NT2/D1 (cell line): ENCODE measurements around the gene GNPDA1.
A peak's percentile ranks its signal among the peaks of the same experiment; 100 is the strongest.

ENCODE experiments used
- DNase-seq: peaks from one replicate; pipeline ENCODE4 v3.0.0-alpha.2; 2011; ENCODE audit warnings: low read depth, low spot score
- H3K27me3 ChIP-seq: 2 replicates; pipeline ENCODE4 v1.6.0; 2011; ENCODE audit warnings: mild to moderate bottlenecking; ENCODE audit not compliant: insufficient read length, insufficient read depth
- H3K36me3 ChIP-seq: 2 replicates; pipeline ENCODE4 v1.6.1; 2011; ENCODE audit warnings: mild to moderate bottlenecking, low read length, mixed read lengths; ENCODE audit not compliant: insufficient read depth, insufficient read length
- H3K4me1 ChIP-seq: 2 replicates; pipeline ENCODE4 v1.5.1; 2011; ENCODE audit not compliant: insufficient read depth, insufficient read length
- H3K4me3 ChIP-seq: 2 replicates; pipeline ENCODE4 v1.5.1; 2011; ENCODE audit warnings: low read depth; ENCODE audit not compliant: insufficient read length
- H3K9ac ChIP-seq: 2 replicates; pipeline ENCODE4 v1.6.0; 2011; ENCODE audit warnings: low read depth; ENCODE audit not compliant: insufficient read length
- H3K9me3 ChIP-seq: 2 replicates; pipeline ENCODE4 v1.5.1; 2011; ENCODE audit warnings: mild to moderate bottlenecking, low read length; ENCODE audit not compliant: insufficient read depth
- SUZ12 ChIP-seq: IDR thresholded peaks from 2 replicates; pipeline ENCODE4 v1.6.1; 2011; ENCODE audit not compliant: insufficient read length, insufficient read depth; ENCODE audit errors: extremely low read depth
- YY1 ChIP-seq: IDR thresholded peaks from 2 replicates; pipeline ENCODE4 v1.6.1; 2011; ENCODE audit not compliant: insufficient read length, insufficient read depth
- ZNF274 ChIP-seq: IDR thresholded peaks from 2 replicates; pipeline ENCODE4 v1.6.1; 2011; ENCODE audit warnings: mild to moderate bottlenecking, low read depth, low read length

GNPDA1 gene

DNA sequence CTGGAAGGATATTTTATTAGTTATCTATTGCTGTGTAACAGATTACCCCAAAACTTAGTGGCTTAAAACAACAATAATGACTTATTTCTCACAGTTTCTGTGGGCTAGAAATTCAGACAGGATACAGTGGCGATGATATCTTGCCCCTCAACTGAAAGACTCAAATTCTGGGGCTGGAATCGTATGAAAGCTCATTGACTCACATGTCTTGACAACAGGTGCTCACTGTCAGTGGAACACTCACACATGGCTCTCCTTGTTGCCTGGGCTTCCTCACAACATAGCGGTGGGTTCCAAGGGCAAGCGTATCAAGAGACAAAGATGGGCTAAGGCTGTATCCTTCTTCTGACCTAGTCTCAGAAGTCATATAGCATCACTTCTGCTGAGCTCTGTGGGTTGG, 3.7 kb upstream of the GNPDA1 start:
- Histone ChIP-seq H3K9ac (no peak overlapping the region), H3K9me3 (no peaks in the 10 kb centered on the region; the same call in 1 of the 2 replicates), H3K27me3 (no peaks in the 10 kb centered on the region), H3K4me1 (no peaks in the 10 kb centered on the region), H3K36me3 (peaks cover 3% of the 10 kb centered on the region), H3K4me3 (no peak overlapping the region)
- DNase-seq, result no peak
- TF ChIP-seq ZNF274 (no peak), SUZ12 (no peak), YY1 (no peak)

GRCh38 chr5:142015781-142016533, 3.1 kb upstream of the GNPDA1 start:
- H3K9ac ChIP-seq, result no peak overlapping the region
- TF ChIP-seq SUZ12, result no peak
- no peak for TF ChIP-seq ZNF274
- no peak overlapping the region for H3K4me3 ChIP-seq
- no peaks in the 10 kb centered on the region for H3K27me3 ChIP-seq
- no peaks in the 10 kb centered on the region; the same call in 1 of the 2 replicates for H3K9me3 ChIP-seq
- no peak for DNase-seq
- H3K4me1 ChIP-seq, result no peaks in the 10 kb centered on the region
- peaks cover 8% of the 10 kb centered on the region for H3K36me3 ChIP-seq

DNA sequence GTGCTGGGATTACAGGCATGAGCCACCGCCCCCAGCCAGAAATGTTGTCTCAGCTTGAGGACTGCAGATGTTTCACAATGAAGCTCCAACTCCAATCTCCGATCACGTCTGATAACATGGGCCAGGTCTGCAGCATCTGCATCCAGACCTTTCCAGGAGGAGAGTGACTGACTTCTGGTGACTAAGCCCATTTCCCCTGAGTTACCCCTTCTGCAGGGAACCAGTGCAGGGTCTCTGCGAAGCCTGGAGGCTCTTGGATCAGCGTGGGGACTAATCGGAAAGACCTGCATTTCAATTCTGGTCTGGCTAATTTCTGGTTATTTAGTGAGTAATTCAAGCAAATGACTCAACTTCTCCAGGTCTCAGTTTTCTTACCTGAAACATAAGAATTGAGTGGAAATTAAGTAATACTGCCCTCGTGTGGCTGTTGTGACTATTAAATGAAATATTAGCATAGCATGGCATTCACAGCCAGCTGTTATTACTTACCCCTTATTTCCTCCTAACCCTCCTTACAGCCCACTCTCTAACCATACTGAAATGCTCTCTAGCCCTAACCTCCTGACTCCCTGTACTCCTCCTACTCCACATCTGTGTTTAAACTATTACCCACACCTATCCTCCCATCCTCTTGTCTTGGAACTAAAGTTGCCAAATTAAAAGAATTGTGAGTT, 2.2 kb upstream of the GNPDA1 start:
- Histone ChIP-seq H3K27me3 (no peaks in the 10 kb centered on the region), H3K9me3 (no peaks in the 10 kb centered on the region; the same call in 1 of the 2 replicates), H3K4me3 (no peak overlapping the region), H3K4me1 (no peaks in the 10 kb centered on the region), H3K36me3 (peaks cover 15% of the 10 kb centered on the region), H3K9ac (no peak overlapping the region)
- TF ChIP-seq SUZ12 (no peak), YY1 (no peak), ZNF274 (no peak)
- no peak for DNase-seq

DNA sequence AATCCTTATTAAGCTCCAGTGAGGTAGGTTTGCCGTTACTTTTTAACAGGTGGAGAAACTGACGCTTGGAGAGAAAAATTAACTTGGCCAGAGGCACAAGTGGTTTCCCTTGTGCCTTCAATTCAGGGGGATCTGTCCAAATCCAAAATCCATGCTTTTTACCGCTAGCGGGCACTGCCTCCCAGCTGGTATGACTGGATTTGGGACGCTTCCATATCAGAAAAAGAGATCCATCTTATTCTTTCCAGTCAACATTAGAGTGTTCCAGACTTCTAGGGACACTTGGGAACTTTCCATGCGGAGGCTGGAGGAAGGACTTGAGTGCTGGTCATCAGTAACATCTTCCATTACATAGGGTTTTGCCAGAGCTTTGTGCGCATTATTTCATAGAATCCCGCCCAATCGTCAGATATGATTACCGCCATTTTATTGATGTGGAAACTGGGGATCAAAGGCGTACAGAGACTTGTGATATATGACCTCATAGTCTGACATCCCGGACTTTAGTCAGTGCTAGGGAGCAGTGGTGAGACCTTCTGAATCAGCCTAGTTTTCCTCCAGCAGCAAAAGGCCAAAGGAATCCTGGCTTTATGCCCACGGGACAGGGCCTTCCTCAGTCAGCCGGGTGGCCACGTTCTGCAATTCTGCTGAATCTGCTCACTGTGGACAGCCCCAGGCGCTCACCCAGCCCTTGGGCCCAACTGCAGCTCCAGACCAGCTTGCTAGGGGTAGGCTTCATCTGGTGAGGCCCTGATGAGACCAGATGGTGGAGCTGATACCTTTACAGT, 1.1 kb upstream of the GNPDA1 start:
- no peak for DNase-seq
- Histone ChIP-seq H3K27me3 (no peaks in the 10 kb centered on the region), H3K9me3 (no peaks in the 10 kb centered on the region), H3K4me3 (no peak overlapping the region), H3K36me3 (peaks cover 25% of the 10 kb centered on the region), H3K9ac (peak overlapping the region; percentile 0), H3K4me1 (no peaks in the 10 kb centered on the region)
- no peak for TF ChIP-seq SUZ12
- TF ChIP-seq ZNF274, result no peak
- TF ChIP-seq YY1, result no peak

DNA sequence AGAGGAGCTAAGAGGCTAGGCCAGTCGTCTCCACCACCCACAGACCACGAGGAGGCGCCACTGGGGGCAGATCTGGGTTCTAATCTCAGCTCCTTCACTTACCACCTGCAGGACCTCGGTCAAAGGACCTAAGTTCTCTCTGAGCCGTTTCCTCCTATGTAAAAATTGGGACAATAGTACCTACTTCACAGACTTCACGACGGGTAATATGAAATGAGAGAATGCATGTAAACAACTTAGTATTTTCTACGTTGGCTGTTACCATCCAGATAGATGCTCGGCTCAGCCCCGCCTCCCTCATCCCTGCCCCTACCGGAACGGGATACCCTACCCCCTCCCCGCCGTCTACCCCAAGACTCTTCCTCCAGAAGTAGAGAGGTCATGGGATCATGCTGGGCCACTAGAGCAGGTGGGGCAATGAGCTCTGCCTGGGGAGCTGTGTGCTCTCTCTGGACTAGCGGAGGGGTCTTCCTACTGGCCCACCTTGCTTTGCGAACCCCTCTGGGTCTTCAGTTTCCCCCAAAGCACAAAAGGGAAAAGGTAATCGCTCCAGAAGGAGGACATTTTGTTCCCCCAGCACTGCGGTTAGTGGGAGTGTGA, 541 bp downstream of the GNPDA1 start:
- H3K4me1 ChIP-seq, result no peaks in the 10 kb centered on the region

GRCh38 chr5:142011572-142012185, 1.1 kb downstream of the GNPDA1 start:
- H3K27me3 ChIP-seq, result no peaks in the 10 kb centered on the region
- H3K36me3 ChIP-seq, result peaks cover 38% of the 10 kb centered on the region
- H3K4me3 ChIP-seq, result no peak overlapping the region
- no peaks in the 10 kb centered on the region for H3K4me1 ChIP-seq
- no peaks in the 10 kb centered on the region for H3K9me3 ChIP-seq
- DNase-seq, result no peak
- TF ChIP-seq ZNF274 (no peak), YY1 (no peak), SUZ12 (no peak)
- H3K9ac ChIP-seq, result peak overlapping the region; percentile 33

More for the DNA sequence above, 541 bp downstream of the GNPDA1 start:
- peaks cover 36% of the 10 kb centered on the region for H3K36me3 ChIP-seq
- no peaks in the 10 kb centered on the region for H3K27me3 ChIP-seq
- peak overlapping the region; percentile 81 for H3K4me3 ChIP-seq
- no peaks in the 10 kb centered on the region for H3K9me3 ChIP-seq
- peak overlapping the region; percentile 86 for H3K9ac ChIP-seq
- no peak for DNase-seq
- no peak for TF ChIP-seq YY1
- no peak for TF ChIP-seq ZNF274
- no peak for TF ChIP-seq SUZ12
